Colonic mucosa (tissue), 4 donors: ENCODE data around the gene SSR4. TPM values are rescaled to one million over a fixed set of nuclear protein-coding genes. Genes with fewer than 3 reads are reported as not detected.

Experiments used
- DNase-seq: peaks from one replicate; pipeline ENCODE4 v3.0.0-alpha.2; 2020
- H3K27ac ChIP-seq: fragments of 200-600 bp; one replicate; pipeline ENCODE4 v1.8.0; 2021
- H3K27me3 ChIP-seq: fragments of 200-600 bp; one replicate; pipeline ENCODE4 v1.8.0; 2021
- H3K36me3 ChIP-seq: fragments of 200-600 bp; one replicate; pipeline ENCODE4 v1.8.0; 2021
- H3K4me1 ChIP-seq: fragments of 200-600 bp; one replicate; pipeline ENCODE4 v1.8.0; 2021; ENCODE audit warnings: mild to moderate bottlenecking
- H3K4me3 ChIP-seq: fragments of 200-600 bp; one replicate; pipeline ENCODE4 v1.8.0; 2021
- H3K9ac ChIP-seq, 2 donors: one replicate each; pipeline ENCODE4 v1.7.0; 2013; ENCODE audit warnings: control low read depth in 2 of 2, low read depth in 2 of 2, low read length in 2 of 2
- H3K9me3 ChIP-seq: fragments of 200-600 bp; one replicate; pipeline ENCODE4 v1.8.0; 2021
- CTCF ChIP-seq: fragments of 200-600 bp; IDR thresholded peaks from one replicate; pipeline ENCODE4 v1.8.0; 2022; ENCODE audit warnings: antibody characterized with exemption, mild to moderate bottlenecking
- intact Hi-C: fragments of 100-400 bp; cut with DNase I; formaldehyde crosslinking; loops from one replicate; pipeline ENCODE4 v1.14.1; 2022
- total RNA-seq, 2 donors: library from RNA; stranded (reverse); fragmentation: NEBNext Ultra II Directional in 1 of 2; extraction: Animal tissue kit (Norgen Biotek cat#: 25700) in 1 of 2; gene quantifications; one replicate each; pipeline ENCODE4 v1.2.1, GENCODE V29; 2021
- donor health status: healthy.
- donor health status: DM: no; HTN: no; CAD: no.
- donor health status: DM: no; HTN: no; CAD: no.

Gene SSR4
- total RNA-seq, 2 donors from 2014 or later: 253 to 377 TPM

- intact Hi-C loops: no loop called here
Observed at GRCh38 chrX:153755136-153755535, 39.3 kb upstream of the SSR4 start.

GRCh38 chrX:153761863-153762262, 32.6 kb upstream of the SSR4 start:
- Histone ChIP-seq H3K27ac (no peak overlapping the region), H3K4me1 (no peaks in the 10 kb centered on the region), H3K4me3 (no peak overlapping the region), H3K9ac (no peak overlapping the region), H3K9me3 (no peaks in the 10 kb centered on the region), H3K36me3 (no peaks in the 10 kb centered on the region), H3K27me3 (no peaks in the 10 kb centered on the region)
- TF ChIP-seq CTCF: no peak
- intact Hi-C loops: loop anchor here (5.0 kb wide), 1 partner anchor 190 kb away; no protein-coding TSS in a partner anchor
- no peak for DNase-seq

More at GRCh38 chrX:153755136-153755535, 39.3 kb upstream of the SSR4 start:
- Histone ChIP-seq H3K27me3 (no peaks in the 10 kb centered on the region), H3K9ac (no peak overlapping the region), H3K4me3 (no peak overlapping the region), H3K4me1 (no peaks in the 10 kb centered on the region), H3K27ac (no peak overlapping the region), H3K36me3 (no peaks in the 10 kb centered on the region), H3K9me3 (no peaks in the 10 kb centered on the region)
- no peak for DNase-seq
- no peak for TF ChIP-seq CTCF

GRCh38 chrX:153762626-153763173, 31.8 kb upstream of the SSR4 start:
- intact Hi-C loops: loop anchor here (5.0 kb wide), 1 partner anchor 190 kb away; no protein-coding TSS in a partner anchor
- H3K27ac ChIP-seq: no peak overlapping the region
- H3K27me3 ChIP-seq: no peaks in the 10 kb centered on the region
- no peaks in the 10 kb centered on the region for H3K36me3 ChIP-seq
- no peaks in the 10 kb centered on the region for H3K4me1 ChIP-seq
- no peak overlapping the region for H3K9ac ChIP-seq
- DNase-seq: no peak
- H3K4me3 ChIP-seq: no peak overlapping the region
- no peaks in the 10 kb centered on the region for H3K9me3 ChIP-seq
- no peak for TF ChIP-seq CTCF

- H3K9me3 ChIP-seq: no peaks in the 10 kb centered on the region
- no peak overlapping the region for H3K4me3 ChIP-seq
- TF ChIP-seq CTCF: no peak
- no peak for DNase-seq
- intact Hi-C loops: loop anchor here (5.0 kb wide), 1 partner anchor 189 kb away; no protein-coding TSS in a partner anchor
- no peaks in the 10 kb centered on the region for H3K4me1 ChIP-seq
- no peak overlapping the region for H3K27ac ChIP-seq
- no peaks in the 10 kb centered on the region for H3K27me3 ChIP-seq
- no peak overlapping the region for H3K9ac ChIP-seq
- no peaks in the 10 kb centered on the region for H3K36me3 ChIP-seq
Observed at GRCh38 chrX:153763298-153763932, 31.1 kb upstream of the SSR4 start.

- H3K4me3 ChIP-seq: no peak within 1 kb of the TSS
- intact Hi-C loops: loop anchor here (5.0 kb wide), 1 partner anchor 188 kb away; no protein-coding TSS in a partner anchor
- no peaks in the 10 kb centered on the region for H3K36me3 ChIP-seq
- no peak within 1 kb of the TSS for H3K27ac ChIP-seq
- peak; percentile 92 for TF ChIP-seq CTCF
- H3K4me1 ChIP-seq: no peaks in the 10 kb centered on the region
- H3K9me3 ChIP-seq: no peaks in the 10 kb centered on the region
- peak; percentile 87 for DNase-seq
- H3K9ac ChIP-seq: peak within 1 kb of the TSS in 1 of 2 donors; percentile 7
- H3K27me3 ChIP-seq: no peaks in the 10 kb centered on the region
Observed at GRCh38 chrX:153763989-153764755, 30.3 kb upstream of the SSR4 start, which contains the start of gene PLXNB3. Gene PLXNB3 (plus strand): TSS chrX:153764249. CDS start chrX:153765536, 1,287 bp downstream.
